Measurements from ENCODE around the gene TGFB1. TPM values are rescaled to one million over a fixed set of nuclear protein-coding genes. Genes with fewer than 3 reads are reported as not detected.

TGFB1 gene
- total RNA-seq, 1 donor from 2014 or later: 24.9 TPM

DNA sequence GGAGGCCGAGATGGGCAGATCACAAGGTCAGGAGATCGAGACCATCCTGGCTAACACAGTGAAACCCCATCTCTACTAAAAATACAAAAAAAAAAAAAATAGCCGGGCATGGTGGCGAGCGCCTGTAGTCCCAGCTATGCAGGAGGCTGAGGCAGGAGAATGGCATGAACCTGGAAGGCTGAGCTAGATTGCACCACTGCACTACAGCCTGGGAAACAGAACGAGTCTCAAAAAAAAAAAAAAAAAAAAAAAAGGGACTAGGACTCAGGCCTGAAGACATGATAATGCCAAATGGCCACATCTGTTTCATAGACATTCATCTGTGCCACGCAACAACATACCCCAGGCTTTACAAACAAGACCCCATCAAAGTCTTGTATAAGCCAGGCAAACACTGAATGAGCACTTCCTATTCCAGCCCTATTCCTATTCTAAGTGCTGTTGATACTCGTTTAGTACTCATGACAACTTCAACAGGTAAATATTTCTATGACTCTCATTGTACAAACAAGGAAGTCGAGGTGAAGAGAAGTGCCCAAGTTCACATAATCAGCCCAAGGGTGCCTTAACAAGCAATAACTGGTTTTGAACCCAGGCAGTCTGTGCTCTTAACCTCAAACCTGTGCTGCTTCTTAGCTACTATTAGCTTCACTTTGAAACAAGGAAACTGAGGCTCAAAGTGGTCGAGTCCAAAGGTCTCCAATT is 8.6 kb upstream of the TGFB1 start:
- Mint-ChIP-seq H3K4me3 (peak overlapping the region; percentile 88), H3K9me3 (no peaks in the 10 kb centered on the region), H3K36me3 (peaks cover 3% of the 10 kb centered on the region), H3K4me1 (peaks cover 8% of the 10 kb centered on the region), H3K27me3 (ENCODE audit: low read depth) (no peaks in the 10 kb centered on the region), H3K27ac (no peak overlapping the region)
- DNase-seq (ENCODE audit: low spot score in 2 of 2, unreplicated experiment in 2 of 2): no peak
- TF ChIP-seq, protein P1, sequence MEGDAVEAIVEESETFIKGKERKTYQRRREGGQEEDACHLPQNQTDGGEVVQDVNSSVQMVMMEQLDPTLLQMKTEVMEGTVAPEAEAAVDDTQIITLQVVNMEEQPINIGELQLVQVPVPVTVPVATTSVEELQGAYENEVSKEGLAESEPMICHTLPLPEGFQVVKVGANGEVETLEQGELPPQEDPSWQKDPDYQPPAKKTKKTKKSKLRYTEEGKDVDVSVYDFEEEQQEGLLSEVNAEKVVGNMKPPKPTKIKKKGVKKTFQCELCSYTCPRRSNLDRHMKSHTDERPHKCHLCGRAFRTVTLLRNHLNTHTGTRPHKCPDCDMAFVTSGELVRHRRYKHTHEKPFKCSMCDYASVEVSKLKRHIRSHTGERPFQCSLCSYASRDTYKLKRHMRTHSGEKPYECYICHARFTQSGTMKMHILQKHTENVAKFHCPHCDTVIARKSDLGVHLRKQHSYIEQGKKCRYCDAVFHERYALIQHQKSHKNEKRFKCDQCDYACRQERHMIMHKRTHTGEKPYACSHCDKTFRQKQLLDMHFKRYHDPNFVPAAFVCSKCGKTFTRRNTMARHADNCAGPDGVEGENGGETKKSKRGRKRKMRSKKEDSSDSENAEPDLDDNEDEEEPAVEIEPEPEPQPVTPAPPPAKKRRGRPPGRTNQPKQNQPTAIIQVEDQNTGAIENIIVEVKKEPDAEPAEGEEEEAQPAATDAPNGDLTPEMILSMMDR (IDR thresholded peaks at IDR 0.05; ENCODE audit: unreplicated experiment): no peak

DNA sequence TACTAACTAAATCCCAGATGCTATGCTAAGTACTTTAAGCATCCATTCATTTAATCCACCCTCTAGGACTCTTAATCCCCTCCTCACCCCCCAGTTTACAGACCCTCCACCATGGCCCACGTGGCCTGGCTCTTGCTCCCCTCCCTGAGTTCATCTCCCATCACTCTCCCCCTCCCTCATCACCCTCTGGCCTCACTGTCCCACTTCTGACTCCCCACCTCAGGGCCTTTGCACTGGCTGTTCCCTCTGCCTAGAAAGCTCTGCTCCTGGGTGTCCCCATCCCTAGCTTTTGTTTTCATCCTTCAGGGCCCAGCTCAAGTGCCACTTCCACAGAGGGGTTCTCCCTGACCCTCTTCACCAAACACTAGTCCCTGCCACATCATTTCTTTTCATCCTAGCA is 6.0 kb upstream of the TGFB1 start:
- Mint-ChIP-seq H3K27ac (no peak overlapping the region), H3K9me3 (no peaks in the 10 kb centered on the region), H3K4me1 (peaks cover 6% of the 10 kb centered on the region), H3K4me3 (no peak overlapping the region), H3K36me3 (no peaks in the 10 kb centered on the region), H3K27me3 (ENCODE audit: low read depth) (peaks cover 2% of the 10 kb centered on the region)
- TF ChIP-seq, protein P1 (IDR thresholded peaks at IDR 0.05; ENCODE audit: unreplicated experiment): no peak
- no peak for DNase-seq (ENCODE audit: low spot score in 2 of 2, unreplicated experiment in 2 of 2)

DNA sequence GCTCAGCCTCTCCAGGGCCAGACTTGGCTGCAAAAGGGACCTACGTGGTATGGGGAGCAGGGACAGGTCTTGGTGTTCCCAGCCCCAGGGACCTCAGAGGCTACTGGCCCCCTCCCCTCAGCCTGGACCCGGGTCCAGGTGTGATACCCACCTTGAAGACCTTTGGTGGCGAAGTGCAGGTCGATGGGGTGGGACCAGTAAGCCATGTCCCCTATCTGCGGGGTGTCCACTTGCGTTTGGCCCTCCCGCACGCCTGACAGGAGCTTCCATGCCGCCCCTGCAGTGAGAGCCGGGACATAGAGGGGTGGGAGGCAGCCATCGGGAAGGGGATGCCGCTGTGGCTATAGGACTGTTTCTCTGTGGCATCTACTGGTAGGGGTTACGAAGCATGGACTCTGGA is 4.0 kb upstream of the TGFB1 start:
- Mint-ChIP-seq H3K4me3 (no peak overlapping the region), H3K4me1 (peaks cover 9% of the 10 kb centered on the region), H3K27ac (no peak overlapping the region), H3K27me3 (ENCODE audit: low read depth) (peaks cover 10% of the 10 kb centered on the region), H3K36me3 (no peaks in the 10 kb centered on the region), H3K9me3 (no peaks in the 10 kb centered on the region)
- TF ChIP-seq, protein P1 (IDR thresholded peaks at IDR 0.05; ENCODE audit: unreplicated experiment): no peak
- DNase-seq (ENCODE audit: low spot score in 2 of 2, unreplicated experiment in 2 of 2): no peak

DNA sequence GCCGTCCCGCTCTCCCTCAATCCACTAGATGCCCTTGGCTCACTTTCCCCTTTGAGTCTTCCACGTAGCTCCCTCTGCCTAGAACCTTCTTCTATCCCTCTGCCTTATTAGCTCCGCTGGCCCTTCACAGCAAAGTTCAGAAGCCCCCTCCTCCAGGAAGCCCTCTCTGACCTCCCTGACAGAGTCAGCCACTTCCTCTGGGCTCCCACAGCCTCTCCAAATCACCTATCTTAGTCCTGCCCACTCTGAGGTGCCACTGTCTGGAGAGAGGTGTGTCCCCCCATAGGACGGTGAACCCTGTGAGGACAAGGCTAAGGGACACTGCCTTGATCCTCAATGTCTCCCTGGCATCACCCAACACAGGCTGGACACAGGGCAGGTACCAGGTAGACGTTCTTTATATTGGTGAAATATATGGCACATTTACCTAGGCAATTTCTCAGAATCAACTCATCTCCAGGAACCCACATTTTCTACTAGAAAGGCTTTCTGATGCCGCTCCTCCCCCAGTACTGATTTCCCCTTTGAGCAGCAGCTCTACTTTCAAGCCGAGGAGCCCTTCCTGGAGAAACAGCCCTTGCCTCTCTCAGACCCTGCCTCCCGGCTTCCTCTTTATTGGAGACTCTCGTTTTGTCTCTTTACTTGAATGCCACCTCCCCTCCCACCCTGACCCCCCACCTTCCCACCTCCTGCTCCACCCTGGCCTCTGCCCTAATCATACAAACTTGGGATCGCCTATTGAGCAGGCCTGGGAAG is 3.4 kb upstream of the TGFB1 start:
- no peak overlapping the region for H3K4me3 Mint-ChIP-seq
- H3K27me3 Mint-ChIP-seq (ENCODE audit: low read depth): peaks cover 14% of the 10 kb centered on the region
- H3K9me3 Mint-ChIP-seq: no peaks in the 10 kb centered on the region
- H3K4me1 Mint-ChIP-seq: peaks cover 12% of the 10 kb centered on the region
- TF ChIP-seq, protein P1 (IDR thresholded peaks at IDR 0.05; ENCODE audit: unreplicated experiment): no peak
- no peaks in the 10 kb centered on the region for H3K36me3 Mint-ChIP-seq
- H3K27ac Mint-ChIP-seq: no peak overlapping the region
- DNase-seq (ENCODE audit: low spot score in 2 of 2, unreplicated experiment in 2 of 2): no peak

DNA sequence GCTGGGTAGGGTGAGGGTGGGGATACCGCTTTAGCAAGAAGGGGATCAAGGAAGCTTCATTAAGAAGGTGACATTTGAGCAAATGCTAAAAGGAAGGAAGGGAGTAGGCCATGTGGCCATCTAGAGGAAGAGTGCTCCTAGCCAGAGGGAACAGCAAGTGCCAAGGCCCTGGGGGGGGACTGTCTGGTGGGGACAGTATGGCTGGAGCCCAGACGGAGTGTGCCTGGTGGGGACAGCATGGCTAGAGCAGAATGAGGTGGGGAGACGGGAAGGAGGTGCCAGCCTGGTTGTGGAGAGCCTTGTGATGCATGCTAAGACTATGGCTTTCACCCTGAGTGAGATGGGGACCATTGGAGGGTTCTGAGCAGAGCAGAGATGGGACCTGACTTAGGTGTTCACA is 2.1 kb upstream of the TGFB1 start:
- Mint-ChIP-seq H3K4me3 (peak overlapping the region; percentile 59), H3K27me3 (ENCODE audit: low read depth) (peaks cover 26% of the 10 kb centered on the region), H3K27ac (no peak overlapping the region), H3K36me3 (no peaks in the 10 kb centered on the region), H3K9me3 (no peaks in the 10 kb centered on the region), H3K4me1 (peaks cover 22% of the 10 kb centered on the region)
- TF ChIP-seq, protein P1 (IDR thresholded peaks at IDR 0.05; ENCODE audit: unreplicated experiment): no peak
- no peak for DNase-seq (ENCODE audit: low spot score in 2 of 2, unreplicated experiment in 2 of 2)
